CD1c-positive myeloid dendritic cell (primary cell): ENCODE results near the gene TMC8.

Experiments
- DNase-seq: peaks from one replicate; pipeline ENCODE4 v3.0.0-alpha.2; 2016; ENCODE audit errors: extremely low spot score

Gene TMC8

GRCh38 chr17:78180083-78180482 lies 49.5 kb downstream of the TMC8 start:
- DNase-seq = no peak

DNA sequence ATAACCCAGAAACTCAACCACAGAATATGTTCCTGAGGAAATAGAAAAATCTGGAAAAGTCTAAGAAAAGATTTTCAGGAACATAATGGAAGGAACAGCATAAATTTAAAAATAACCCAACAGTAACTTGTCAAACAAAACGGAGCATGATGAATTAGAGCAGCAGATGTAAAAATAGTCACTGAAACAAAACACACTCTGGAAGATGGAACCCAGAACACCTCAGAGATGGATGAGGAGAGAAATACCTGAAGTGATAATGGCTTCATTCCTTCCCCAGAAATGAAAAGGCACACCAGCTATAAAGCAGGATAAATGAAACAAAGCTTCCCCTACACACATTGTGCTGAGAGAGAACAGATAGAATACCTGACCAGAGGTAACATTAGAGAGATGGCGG lies 49.9 kb downstream of the TMC8 start:
- no peak for DNase-seq

DNA sequence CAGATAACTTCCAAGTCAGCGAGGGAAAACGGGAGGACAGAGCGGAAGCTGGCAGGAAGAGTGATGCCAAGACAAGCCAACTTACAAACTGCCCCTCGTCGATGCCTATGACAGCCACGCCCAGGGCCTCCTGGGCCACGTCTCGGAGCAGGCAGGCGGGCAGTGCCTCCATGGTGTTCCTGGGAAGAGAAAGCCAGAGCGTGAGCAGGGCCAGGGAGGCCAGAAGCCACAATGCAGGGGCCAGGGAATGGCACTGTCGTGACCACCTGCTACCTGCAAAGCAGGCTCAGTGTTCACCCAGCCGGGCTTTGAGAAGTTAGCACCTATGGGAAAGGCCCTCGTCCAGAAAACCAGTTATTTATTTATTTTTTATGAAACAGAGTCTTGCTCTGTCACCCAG lies 51.9 kb downstream of the TMC8 start:
- no peak for DNase-seq

- DNase-seq = no peak
Observed at GRCh38 chr17:78183916-78184315, 53.3 kb downstream of the TMC8 start.

DNA sequence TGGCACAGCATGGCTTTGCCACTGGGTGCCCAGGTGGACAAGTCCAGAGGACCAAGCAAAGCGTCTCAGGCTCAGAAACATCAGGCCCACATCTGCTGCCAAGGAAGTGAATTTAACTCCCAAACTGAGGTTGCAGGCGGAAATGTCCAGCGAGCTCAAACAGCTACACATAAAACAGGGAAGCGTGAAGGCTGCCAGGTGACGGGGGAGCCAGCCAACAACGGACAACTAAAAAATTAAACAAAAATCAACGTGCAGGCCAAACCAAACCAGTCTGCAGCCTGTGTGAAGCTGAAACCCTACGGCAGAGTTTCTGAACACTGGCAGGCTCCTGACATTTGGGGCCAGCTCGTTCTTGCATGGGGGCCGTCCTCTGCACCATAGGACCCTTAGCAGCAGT lies 53.8 kb downstream of the TMC8 start:
- DNase-seq = no peak

DNA sequence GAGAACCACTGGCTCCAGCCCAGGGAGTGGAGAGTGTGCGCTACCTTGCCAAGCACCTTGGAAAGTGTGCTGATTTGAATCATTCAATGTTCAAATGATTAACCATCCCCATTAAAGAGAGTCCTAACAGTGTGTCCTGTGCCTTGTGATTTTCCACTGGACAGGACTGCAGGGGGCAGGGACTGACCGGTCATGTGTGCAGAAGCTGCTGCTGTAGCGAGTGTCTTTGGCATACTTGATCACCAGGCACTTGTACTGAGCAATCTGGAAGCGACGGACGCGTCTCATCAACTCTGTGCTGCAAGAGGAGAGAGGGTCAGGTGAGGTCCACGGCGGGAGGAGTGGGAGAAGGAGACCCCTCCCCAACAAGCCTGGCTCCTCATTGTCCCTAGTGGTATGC lies 54.3 kb downstream of the TMC8 start:
- DNase-seq = no peak

DNA sequence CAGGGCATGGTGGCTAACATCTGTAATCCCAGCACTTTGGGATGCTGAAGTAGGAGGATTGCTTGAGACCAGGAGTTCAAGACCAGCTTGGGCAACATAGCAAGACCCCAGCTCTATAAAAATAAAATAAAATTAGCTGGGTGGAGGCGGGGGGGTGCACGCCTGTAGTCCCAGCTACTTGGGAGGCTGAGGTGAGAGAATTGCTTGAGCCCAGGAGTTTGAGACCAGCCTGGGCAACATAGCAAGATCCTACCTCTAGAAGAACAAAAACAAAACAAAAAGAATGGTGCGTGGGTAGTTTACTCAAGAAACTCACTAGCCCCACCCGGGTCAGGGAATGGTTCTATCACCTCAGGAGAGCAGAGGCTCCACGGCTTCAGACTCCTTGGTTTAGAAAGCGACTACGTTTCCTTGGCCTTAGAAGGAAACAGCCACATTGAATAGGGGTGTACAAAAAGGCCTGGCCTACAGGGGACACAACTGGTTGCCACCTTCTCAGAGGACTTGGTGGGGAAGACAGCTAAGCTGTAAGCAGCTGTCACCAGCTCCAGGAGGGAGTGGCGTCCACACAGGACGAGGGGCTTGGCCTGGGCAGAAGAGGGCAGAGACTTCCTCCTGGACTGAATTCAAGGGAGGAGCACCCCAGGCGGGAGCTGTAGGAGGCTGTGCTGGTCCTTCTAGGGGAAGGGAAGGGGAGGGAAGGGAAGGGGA lies 55.6 kb downstream of the TMC8 start:
- DNase-seq = peak; percentile 76

DNA sequence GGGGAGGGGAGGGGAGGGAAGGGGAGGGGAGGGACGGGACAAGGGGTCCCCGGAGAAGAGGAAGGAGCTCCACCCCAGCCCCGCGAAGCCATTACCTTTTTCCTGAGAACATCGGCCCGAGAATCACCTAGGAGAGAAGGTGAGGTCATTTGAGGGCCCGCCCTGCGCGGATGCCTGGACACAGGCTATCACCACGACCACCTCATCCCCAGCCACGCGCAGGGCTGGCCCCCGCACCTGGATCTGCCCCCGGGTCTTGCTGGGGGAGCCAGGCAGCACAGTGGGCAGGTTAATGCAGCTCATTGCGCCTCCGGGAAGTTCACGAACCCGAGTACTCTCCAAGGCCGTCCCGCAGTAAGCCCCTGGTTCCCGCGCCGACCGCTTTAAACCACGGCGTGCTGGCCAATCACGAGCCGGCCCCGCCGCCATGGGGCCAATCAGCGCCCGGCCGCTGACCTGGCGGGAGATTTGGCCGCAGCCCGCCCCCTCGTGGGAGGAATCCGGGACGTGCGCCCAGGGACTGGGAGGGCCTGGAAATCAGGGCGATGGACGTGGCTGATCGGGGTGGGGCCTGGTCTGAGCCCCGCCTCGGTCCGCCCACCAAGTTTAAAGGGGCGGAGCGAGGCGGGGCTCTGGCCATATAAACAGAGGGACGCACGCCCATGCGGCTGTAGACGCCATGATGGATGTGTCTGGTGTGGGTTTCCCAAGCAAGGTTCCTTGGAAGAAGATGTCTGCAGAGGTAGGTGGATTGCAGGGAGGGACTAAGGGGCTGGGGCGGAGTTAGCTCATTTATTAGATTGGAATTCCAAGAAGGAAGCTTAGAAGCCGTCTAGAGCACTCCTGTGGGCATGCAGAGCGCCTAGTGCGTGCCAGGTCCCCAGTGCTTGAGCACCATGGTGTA lies 56.4 kb downstream of the TMC8 start, which contains the start of the genes AFMID and TK1:
Gene AFMID (plus strand): TSS at position 671 of the 904 bp plus-strand sequence. CDS start 9 bp downstream, at position 680.
Gene TK1 (minus strand): TSS at position 361 of the 904 bp plus-strand sequence. CDS start 58 bp downstream, at position 303.
- DNase-seq = peak; percentile 97
